ENCODE results near the gene RNU2-1.
"Not testable (repeated sequence)": the region's sequence is repeated elsewhere in the genome, so short reads cannot be mapped to it uniquely, and the experiment has no call there.

Gene RNU2-1

DNA sequence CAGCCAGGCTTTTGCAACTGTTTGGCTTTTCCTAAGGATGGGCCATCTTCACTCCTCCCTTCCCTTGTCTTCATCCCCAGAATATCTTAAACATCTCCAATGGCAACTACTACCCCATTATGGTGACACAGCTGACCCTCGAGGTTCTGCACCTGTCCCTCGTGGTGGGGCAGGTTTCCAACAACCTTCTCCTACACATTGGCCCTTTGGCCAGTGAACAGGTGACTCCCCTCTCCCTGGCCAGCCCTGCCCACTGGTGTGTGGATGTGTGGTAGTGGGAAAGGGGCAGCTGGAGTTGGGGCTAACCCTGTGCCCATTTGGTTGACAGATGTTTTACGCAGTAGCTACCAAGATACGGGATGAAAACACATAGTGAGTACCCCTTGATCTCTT, 17.4 kb downstream of the RNU2-1 start:
- no peak for DNase-seq (ENCODE audit: low read depth)

DNA sequence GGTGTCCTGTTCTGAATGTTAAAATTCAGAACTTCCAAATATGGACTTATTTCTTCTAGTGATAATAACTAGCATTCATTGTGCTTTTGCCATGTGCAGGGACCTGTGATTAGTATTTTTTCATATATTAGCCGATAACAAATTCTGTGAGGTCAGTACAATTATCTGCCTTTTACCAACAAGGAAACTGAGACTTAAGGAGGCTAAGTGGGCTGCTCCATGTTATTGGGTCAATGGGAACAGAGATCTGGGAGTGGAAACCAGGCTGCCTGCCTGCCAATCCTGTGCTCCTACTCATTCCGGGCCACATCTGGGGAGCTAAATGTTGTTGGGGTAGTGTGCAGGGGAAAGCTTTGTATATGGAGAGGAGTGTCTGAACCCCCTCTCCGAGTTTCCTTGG, 18.4 kb downstream of the RNU2-1 start:
- DNase-seq (ENCODE audit: low read depth): no peak

DNA sequence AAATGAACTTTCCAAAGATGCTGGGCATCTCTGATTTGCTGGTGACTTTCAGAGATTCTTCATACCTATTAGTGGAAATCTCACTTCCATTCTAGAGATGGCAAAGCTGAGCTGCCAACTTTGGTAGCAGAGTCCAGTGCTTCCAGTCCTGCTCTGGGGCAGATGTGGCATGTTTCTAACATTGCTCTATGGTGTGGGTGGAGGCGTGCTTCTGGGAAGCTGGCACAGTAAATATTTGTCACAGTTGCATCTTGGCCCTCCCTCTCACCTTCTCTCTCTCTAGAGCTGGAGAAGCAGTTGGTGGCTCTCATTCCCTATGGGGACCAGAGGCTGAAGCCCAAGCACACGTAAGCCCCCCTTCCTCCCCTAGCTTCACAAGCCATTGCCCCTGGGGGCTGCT, 20.2 kb downstream of the RNU2-1 start:
- no peak for DNase-seq (ENCODE audit: low read depth)

DNA sequence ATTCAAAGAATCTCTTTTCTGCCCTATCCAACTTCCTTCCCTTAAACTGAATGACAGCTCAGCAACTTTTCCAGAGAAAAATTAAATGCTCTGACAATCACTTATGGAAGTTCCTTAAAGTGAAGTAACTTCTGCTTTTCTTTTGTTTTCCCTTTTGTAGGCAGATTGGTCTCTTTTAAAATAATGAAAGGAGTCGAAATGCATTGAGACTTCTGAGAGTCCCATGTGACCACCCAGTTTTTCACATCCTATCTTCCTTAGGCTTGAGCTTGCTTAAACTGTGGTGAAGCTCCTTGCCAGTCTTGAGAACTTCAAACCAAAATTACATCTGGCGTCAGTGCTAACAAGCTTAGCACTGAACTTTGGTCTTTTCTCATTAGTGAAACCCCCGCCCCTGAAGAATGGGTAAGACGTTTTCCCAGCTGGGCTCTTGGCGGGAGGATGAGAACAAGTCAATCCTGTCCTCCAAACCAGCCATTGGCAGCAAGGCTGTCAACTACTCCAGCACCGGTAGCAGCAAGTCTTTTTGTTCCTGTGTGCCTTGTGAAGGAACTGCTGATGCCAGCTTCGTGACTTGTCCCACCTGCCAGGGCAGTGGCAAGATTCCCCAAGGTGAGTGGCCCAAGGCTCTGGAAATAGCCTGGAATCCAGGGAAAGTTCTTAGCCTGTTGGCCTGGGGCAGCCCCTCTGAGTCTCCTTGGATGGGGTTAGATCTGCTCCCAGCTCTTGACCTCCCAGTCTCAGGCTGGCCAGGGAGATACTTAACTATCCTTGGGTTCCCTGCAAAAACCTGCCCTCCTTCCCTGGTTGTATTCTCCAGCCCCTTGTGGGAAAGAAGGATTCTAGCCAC, 20.9 kb downstream of the RNU2-1 start:
- DNase-seq (ENCODE audit: low read depth): no peak

DNA sequence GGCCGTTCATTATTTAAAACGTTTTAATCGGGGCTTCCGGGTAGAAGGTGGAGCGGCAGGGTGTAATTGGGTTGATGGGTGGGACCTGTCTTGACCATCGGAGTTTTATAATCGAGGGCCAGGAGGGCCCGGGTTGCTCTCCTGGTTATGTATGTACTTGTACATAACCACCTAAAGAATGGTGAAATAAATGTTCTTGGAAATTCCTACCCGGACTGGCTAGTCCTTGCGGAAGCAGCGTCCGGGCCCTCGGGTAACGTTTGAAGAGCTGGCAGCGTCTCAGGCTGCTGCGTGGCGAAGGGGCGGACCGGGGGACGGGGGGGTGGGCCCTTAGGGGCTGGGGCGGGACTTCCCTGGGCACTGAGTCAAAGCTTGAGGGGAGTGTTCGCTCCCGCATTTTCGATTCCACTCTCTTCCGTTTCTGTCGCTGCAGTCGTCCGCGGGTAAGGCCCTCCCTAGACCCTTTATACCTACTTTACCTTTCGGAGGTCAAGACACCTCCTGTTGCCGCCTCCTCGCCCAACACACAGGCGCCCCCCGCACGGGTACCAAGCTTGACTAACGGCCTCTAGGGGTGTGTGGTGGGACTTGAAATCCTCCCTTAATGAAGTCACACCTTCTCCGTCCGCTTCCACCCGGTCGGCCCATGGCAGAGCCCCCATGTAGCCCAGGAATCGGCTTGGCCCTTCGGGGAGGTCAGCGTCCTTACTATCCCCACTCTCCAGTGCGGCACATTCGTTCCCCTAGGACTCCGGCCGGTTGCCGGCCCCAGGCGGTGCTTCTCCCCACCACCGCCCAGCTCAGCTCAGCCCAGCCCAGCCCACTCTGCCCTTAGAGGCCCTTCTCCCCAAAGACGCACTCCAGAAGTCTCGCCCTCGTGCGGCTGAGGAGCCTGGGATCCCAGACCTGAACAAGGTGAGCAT, 22.0 kb downstream of the RNU2-1 start, which contains the start of gene TMEM106A:
Gene TMEM106A, plus strand, starts transcription at position 396 of the 923 bp plus-strand sequence. CDS start 1,167 bp downstream, outside the sequence.
- DNase-seq (ENCODE audit: low read depth): peak; percentile 91

DNA sequence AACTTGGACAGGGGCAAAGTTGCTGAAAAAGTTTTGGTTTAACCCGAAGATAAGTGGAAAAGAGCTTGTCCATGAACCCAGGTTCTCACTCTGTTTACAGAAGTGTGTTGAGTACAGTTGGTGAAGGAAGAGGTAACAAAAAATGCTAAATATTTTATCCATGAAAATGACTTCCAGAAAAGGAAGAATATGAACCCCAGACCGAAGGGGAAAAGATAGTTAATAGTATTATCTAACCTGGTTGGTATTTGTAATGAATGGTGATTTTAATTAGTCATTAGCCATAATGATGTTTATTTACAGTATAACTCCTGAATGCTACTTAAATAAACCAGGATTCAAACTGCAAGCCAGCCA, 22.7 kb downstream of the RNU2-1 start:
- no peak for DNase-seq (ENCODE audit: low read depth)

DNA sequence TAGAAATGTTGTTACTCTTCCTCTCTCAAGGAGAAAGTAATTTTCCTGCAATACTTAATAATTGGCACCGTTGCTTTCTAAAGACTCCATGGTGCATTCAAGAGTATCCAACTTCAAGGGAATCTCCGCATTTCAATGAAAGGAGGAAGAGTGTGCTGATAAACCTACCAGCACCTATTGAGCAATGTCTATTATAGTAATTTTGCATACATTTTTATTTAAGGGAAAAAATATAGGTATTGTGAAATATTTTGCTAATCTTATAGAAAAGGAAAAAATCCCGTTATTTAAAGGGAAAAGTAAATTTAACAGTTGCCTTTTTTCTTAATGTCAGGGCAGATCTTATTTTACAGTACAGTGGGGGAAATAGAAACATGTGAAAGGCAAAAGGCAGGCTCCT, 23.2 kb downstream of the RNU2-1 start:
- DNase-seq (ENCODE audit: low read depth): no peak

DNA sequence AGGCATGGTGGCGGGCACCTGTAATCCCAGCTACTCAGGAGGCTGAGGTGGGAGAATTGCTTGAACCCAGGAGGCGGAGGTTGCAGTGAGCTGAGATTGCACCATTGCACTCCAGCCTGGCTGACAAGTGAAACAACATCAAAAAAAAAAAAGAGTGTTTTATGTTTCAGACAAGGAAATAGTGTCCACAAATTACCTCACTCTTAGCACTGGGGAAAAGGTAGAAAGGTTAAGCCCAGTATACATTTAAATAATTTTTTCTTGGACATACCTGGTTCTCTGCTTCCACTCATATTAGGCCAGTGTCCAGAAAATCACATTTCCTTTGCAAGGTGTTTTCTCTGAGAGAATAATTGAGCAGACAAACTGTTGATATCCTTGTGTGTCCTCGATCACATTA, 30.8 kb downstream of the RNU2-1 start:
- DNase-seq (ENCODE audit: low read depth): not testable (repeated sequence)

DNA sequence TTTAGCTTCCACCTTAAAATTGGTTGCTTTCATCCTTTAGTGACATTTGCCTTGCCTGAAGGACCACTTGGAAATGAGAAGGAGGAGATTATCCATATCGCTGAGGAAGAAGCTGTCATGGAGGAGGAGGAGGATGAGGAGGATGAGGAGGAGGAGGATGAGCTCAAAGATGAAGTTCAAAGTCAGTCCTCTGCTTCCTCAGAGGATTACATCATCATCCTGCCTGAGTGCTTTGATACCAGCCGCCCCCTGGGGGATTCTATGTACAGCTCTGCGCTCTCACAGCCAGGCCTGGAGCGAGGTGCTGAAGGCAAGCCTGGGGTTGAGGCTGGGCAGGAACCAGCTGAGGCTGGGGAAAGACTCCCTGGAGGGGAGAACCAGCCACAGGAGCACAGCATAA, 33.6 kb downstream of the RNU2-1 start:
- no peak for DNase-seq (ENCODE audit: low read depth)

DNA sequence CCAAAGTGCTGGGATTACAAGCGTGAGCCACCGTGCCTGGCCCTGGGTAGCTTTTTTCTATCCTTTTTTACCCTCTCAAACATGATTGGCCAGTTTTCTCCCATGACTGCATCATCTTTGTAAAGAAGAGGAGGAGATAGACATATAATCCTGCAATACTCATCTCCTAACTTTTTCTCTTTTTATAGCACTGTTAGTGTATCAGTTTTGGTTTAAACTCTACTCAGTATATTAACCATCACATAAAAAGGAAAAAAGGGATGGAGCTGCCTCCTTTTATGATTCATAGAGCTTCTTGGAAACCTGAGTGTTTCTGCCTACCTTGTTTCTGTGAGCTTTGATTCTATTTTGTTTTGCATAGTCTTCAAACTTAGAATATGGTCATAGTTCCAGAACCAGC, 34.1 kb downstream of the RNU2-1 start:
- DNase-seq (ENCODE audit: low read depth): no peak

DNA sequence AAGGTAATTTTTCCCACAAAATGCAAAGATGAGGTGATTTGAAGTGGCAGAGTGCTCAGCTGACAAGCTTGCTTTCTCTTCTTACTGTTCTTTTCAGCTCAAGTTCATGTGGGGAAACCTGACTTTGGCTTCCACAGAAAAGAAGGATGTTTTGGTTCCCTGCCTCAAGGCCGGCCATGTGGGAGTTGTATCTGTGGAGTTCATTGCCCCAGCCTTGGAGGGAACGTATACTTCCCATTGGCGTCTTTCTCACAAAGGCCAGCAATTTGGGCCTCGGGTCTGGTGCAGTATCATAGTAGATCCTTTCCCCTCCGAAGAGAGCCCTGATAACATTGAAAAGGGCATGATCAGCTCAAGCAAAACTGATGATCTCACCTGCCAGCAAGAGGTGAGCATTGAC, 40.5 kb downstream of the RNU2-1 start:
- DNase-seq (ENCODE audit: low read depth): no peak

DNA sequence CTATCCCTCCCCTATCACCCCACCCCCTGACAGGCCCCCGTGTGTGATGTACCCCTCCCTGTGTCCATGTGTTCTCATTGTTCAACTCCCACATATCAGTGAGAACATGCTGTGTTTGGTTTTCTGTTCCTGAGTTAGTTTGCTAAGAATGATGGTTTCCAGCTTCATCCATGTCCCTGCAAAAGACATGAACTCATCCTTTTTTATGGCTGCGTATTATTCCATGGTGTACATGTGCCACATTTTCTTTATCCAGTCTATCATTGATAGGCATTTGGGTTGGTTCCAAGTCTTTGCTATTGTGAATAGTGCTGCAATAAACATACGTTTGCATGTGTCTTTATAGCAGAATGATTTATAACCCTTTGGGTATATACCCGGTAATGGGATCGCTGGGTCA, 47.1 kb downstream of the RNU2-1 start:
- DNase-seq (ENCODE audit: low read depth): not testable (repeated sequence)

DNA sequence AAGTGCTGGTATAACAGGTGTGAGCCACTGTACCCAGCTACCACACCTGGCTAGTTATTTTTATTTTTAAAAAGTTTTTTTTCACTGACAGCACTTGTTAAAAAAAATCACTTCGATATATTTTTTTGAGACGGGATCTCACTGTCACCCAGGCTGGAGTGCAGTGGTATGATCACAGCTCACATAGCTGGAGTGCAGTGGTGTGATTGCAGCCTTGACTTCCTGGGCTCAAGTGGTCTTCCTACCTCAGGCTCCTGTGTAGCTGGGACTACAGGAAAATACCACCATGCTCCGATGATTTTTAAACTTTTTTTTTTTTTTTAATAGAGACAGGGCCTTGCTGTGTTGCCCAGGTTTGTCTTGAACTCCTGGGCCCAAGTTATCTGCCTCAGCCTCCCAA, 49.9 kb downstream of the RNU2-1 start:
- no peak for DNase-seq (ENCODE audit: low read depth)

Measured in fibroblast of gingiva (primary cell).